AG09309 (cell line): ENCODE data around the gene FAM174B.
A peak's percentile ranks its signal among the peaks of the same experiment; 100 is the strongest.

Experiments
- DNase-seq: peaks from one replicate; pipeline ENCODE4 v3.0.0-alpha.2; 2010; ENCODE audit warnings: low read depth
- H3K4me3 ChIP-seq: 2 replicates; pipeline ENCODE4 v1.5.1; 2011; ENCODE audit warnings: mild to moderate bottlenecking, low read depth, low read length, moderate library complexity; ENCODE audit not compliant: control insufficient read depth
- CTCF ChIP-seq: IDR thresholded peaks from 2 replicates; pipeline ENCODE4 v1.5.1; 2011; ENCODE audit warnings: mild to moderate bottlenecking, low read depth, low read length, inconsistent platforms; ENCODE audit not compliant: insufficient read depth, control insufficient read depth; ENCODE audit errors: missing control alignments

The FAM174B gene

GRCh38 chr15:92682741-92683510 is 27.4 kb upstream of the FAM174B start:
- no peak overlapping the region for H3K4me3 ChIP-seq
- no peak for TF ChIP-seq CTCF
- peak; percentile 53 for DNase-seq

GRCh38 chr15:92681141-92681631 is 25.6 kb upstream of the FAM174B start:
- peak; percentile 91 for DNase-seq
- H3K4me3 ChIP-seq, result no peak overlapping the region
- TF ChIP-seq CTCF, result no peak

GRCh38 chr15:92677999-92678398 is 22.4 kb upstream of the FAM174B start:
- TF ChIP-seq CTCF, result no peak
- DNase-seq, result no peak
- no peak overlapping the region for H3K4me3 ChIP-seq

GRCh38 chr15:92676561-92676960 is 21.0 kb upstream of the FAM174B start:
- TF ChIP-seq CTCF, result no peak
- no peak overlapping the region for H3K4me3 ChIP-seq
- no peak for DNase-seq

- no peak overlapping the region for H3K4me3 ChIP-seq
- TF ChIP-seq CTCF, result no peak
- no peak for DNase-seq
These were observed 19.9 kb upstream of the FAM174B start for GRCh38 chr15:92675485-92675884.

GRCh38 chr15:92674347-92674746 is 18.8 kb upstream of the FAM174B start:
- no peak overlapping the region for H3K4me3 ChIP-seq
- no peak for DNase-seq
- TF ChIP-seq CTCF, result no peak
